NCI-H510A treated with DMSO at 0.1 percent for 48 hours (cell line): ENCODE measurements around the gene MKNK1.

ENCODE experiments used
- DNase-seq: peaks from one replicate; lab custom pipeline; 2025; lab: John Stamatoyannopoulos, UW

MKNK1 gene

GRCh38 chr1:46558141-46558963 lies 45.7 kb downstream of the MKNK1 start:
- no peak for DNase-seq

DNA sequence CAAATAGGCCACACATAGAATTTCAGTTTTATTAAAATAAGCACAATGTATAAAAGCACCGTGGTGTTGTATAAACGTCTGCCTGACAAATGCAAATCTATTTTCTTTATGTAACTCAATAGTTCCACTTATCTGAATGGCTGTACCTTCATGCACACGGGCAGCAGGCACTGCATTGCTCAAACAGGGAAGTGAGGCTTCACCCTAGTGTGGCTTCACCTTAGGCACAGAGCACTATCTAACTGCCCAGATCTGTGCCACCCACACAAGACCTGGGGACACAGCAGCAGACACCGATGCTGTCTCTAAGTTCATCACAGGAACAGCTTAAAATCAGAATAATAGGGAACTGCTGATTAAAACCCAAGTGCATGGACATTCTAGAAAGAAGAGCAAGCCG lies 46.7 kb downstream of the MKNK1 start:
- no peak for DNase-seq

DNA sequence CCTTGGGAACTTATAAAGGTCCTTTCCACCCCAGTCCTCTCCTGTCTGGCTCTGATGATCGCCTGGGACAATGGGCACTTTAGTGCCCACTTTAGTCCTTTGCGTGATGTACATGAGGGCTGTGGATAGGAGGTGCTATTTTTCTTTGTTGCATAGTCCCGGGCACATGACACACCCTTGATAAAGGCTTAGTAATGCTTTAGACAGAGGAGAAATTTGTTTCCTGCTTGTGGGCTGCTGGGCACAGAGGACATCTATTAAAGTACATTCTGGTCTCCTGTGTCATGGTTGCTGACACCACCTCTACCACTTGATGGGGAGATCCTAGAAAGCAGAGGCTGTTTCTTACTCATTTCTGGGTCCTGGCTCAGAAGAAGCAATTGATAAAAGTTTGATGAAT lies 47.2 kb downstream of the MKNK1 start:
- DNase-seq: no peak

- no peak for DNase-seq
These were observed 48.0 kb downstream of the MKNK1 start for GRCh38 chr1:46555826-46556619.

DNA sequence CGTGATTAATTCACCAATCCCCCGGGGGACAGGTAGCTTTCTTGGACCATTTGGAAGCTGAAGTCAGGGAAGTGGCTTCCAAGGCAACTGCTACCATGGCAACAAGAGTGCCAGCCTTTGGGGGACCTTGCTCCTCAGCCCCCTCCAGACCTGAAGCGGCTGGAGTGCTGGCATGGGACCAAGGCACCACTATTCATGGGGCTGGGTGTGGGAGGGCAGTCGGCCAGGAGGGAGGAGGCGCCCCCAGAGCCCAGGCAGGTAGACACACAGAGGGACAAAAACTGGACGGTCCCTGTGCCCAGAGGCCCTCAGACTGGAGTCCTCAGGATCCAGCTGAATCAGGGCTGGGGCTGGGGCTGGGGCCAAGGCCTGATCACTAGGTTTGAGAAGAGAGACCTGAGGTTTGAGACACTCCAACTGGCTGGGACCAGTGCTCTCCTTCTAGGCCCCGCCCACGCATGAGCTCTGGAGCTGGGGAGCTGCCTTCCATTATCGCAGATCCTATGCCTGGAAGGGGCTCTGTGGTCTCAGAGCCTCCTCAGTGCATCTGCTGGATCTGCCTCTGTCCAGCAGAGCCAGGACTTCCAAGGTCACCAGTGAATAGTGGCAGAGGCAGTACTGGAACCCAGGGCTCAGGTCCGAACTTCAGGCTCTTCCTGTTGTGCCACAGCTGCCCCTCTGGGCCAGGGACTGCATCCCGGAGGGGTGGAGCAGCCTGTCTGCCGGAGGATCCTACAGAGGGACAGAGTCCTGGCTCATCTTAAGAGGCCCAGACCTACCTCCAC lies 49.3 kb downstream of the MKNK1 start:
- no peak for DNase-seq

GRCh38 chr1:46554236-46554596 lies 49.9 kb downstream of the MKNK1 start:
- DNase-seq: no peak

DNA sequence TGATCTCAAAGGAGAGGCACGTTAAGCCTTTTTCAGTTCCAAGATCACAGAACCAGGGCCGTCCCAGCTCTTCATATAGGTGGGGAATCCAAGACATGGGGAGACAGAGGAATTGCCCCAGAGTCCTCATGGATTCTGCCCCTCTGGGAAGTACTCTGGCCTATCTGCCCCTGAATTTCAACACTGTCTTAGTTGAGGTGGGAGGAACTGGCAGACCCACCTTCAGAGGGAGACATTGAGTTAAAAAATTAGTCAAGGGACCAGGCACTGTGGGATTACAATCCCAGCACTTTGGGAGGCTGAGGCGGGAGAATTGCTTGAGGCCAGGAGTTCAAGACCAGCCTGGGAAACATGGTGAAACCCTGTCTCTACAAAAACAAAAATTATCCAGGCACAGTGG lies 50.6 kb downstream of the MKNK1 start:
- DNase-seq: no peak

GRCh38 chr1:46552357-46553237 lies 51.5 kb downstream of the MKNK1 start:
- no peak for DNase-seq

GRCh38 chr1:46551597-46552095 lies 52.4 kb downstream of the MKNK1 start, which contains the start of gene KNCN:
Gene KNCN (minus strand): TSS chr1:46551647. CDS start chr1:46551215, 432 bp downstream.
- DNase-seq: no peak

DNA sequence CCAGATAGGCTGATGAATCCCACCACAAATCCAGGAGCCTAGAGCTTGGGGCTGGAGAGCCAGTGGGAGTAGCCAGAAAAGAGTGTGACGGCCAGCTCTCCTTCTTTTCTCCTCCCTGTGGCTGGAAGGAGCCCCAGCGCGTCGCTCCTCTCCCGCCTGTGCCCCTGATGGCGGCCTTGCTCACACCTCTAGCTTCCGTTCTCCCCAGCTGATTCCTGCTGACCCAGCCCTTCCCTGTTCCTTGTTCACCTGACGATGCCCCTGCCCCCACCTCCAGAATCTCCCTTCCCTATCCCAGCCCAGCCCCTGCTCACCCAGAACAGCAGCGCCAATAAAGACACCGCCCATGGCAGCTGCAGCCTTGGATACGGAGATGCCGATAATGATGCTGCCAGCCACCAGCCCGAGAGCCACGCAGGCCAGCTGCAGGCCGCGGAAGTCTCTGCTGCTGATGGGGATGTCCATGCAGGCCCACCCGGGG lies 53.3 kb downstream of the MKNK1 start:
- DNase-seq: no peak

DNA sequence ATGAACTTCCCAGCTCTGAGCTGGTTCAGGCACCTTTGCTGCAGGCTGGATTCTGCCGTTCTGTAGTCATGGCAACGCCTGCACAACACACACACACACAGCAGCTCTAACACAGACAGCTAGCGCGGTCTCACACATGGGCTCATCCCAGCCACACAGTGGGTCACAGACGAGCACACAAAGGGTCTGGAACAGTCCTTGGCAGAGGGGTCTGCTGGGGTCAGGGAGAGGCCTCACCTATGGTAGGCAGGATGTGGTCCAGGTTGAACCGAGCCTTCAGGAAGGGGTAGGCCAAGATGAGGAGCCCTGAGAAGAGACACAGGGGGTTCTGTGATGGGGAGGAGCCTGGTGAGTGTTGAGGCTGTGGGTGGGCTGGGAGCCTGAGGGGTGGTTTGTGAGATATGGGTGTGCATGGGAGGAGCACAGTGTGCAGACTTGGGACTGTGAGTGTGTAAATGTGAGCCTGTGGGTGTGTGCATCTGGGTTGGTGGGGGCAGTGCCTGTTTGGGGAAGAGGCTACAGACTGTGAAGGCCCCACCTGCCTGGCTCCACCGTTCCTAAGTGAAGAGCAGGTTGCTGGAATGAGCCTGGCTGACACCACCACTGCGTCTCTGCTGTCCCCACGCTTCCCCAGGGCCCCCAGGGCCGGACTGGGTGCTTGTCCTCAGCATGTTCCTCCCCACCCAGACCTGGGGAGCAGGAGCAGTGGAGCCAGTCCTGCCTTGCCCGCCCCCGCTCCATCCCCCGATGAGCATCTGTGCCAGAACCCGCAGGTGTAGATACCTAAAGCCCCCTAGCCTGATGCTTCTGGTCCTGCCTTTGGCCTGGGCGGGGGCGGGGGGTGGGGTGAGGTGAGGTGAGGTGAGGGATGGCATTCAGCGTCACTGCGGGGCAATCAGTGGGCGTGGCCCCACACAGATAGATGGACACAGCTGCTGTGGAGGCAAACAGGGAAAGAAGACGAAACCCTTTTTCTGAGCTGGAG lies 54.1 kb downstream of the MKNK1 start:
- no peak for DNase-seq

DNA sequence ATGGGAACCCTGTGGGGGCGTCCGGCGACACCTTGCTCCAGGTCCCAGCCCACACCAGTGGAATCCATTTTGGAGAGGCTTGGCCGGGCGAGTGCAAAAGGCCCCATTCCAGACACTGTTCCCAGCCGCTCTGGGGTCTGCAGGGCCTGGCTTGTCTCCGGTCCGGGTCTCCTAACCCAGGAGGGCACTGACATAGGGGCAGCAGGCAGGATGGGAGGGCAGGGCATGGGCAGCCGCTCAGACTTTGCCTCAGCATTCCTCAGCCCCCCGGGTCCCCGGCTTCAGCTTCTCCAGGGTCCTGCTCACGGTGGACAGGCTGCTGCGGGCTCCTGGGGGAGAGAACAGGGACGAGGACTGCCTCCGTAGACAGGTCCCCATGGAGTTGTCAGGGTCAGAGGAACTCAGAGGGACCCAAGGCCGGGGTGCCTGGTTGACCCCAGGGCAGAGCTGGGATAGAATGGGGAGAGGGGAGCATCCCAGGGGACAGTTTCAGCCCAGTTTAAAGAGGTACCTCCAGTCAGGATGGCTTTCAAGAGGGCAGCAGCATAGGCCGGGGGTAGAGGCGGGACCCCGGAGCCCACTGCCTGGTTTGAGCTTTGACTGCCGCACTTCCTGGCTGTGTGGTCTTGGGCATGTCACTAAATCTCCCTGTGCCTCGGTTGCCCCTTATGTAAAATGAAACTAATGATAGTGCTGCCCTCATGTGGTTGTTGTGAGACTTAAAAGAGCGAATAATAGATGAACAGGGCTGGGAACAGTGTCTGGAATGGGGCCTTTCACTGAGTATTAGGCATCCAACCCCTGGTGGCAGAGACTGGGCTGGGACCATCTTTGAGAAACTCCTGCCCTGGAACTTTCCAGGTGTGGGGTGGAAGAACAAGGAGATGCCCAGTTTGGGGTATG lies 56.3 kb downstream of the MKNK1 start:
- DNase-seq: peak; percentile 50

DNA sequence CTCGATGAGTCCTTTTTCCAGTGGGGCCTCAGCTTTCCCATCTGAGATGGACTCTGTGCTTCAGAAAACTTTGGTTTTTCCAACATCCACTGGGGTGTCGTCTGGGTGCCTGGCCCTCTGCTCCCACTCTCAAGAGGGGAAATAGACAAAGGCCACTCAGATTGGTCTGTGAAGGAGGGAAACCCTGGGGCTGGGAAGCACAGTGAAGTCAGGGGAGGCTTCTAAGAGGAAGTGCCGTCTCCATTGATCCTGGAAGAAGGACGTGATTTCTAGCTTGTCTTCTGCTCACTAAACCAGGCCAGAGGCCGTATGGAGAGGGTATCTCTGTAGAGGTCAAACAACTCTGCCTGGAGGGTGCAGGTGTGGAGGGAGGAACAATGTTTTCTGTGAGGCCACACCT lies 57.9 kb downstream of the MKNK1 start:
- DNase-seq: no peak

- DNase-seq: no peak
These were observed 58.3 kb downstream of the MKNK1 start for GRCh38 chr1:46545784-46546183.

DNA sequence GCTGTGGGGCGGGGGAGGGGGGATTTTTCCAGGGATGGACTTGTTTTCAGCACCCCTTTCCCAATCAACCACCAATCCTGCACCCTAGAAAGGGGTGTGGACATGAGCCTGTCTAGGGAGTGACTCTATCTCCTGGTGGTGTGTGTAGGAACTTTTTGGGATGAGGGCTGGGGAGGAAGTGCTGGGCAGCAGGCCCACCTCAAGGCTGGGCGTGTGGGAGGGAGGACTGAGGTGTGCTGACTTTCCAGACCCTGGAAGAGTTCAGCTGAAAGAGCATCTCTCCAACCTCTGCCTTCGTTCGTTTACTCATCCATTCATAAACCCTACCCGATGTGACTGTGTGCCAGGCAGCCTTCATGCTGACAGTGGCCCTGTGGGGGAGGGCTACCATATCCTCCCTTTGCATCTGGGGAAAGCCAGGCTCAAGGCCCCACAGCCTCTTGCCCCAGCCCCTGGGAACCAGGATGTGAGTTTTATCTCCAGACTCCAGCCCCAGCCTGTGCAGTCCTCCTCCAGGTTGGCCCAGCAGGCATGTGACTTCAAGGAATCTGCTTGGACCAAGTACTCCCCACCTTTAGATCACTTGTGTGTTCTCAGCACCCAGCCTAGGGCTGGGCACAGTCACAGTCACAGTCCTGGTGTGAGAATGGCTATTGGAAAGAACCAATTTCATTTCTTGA lies 59.4 kb downstream of the MKNK1 start:
- no peak for DNase-seq

DNA sequence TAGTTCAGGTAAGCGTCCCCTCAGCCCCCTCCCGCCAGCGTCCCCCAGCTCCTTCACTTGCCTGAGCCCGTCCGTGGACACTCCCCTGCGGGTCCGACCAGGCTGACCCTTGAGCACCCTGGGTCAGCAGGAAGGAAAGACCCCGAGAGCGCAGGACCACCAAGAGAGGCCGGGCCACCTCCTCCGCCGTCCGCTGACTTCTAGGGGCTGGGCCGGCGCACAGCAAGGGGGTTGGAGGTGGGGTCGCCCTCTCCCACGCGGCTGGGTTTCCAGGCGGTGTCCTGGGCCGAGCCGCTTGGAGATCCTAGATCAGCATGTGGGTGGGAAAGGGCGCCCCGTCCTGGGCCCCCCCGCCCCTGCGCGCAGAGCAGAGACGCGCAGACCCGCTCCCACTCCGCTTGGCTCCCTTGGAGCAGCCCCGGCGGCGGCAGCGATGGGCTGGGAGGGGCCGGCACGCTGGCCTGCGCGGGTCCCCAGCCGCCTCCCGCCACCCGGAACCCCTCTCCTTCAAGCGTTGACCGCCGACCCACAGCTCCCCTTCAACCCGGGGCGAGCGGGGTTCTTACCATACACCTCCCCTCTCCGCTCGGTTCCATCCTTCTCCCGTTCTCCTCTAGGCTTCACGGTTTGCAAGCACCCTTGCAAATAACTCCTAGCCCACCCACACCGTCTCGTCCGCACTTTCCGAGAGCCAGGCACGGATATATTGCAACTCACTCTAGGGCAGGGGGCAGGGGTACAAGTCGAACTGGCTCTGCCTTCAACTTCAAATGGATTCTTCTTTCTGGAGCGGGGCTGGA lies 60.1 kb downstream of the MKNK1 start:
- no peak for DNase-seq

DNA sequence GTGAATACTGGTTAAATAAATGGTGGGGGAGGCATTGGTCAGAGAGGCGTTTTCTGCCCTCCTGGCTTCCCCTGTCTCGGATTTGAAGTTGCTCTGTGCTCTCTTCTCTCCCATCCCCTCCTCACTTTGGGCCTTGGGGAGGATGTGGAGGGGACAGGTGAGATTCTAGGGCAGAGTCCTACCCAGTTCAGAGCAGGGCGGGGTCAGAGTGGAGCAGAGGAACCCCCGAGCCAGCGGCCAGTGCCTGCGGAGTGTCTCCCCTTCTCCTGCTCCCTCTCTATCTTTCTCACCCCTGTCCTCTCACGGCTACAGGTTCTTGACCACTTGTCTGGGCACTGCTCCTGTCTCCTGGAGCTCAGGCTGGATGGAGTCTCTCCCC lies 60.7 kb downstream of the MKNK1 start:
- no peak for DNase-seq

DNA sequence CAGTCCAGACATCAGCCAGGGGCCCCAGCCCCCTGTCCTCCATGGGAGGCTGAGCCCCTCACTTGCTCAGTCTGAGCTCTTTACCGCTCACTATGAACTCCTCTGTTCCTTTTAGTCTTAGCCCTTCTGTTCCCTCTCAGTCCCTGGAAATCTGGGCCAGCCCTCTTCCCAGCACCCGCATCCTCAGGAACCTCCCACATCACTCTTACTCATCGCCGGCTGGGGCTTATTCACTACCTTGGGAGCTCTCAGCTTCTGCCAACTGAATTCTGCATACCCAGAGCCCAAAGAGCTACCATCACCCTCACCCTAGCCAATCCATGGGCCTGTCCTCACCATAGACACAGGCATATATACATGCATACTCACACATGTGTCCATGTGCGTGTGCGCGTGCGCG lies 64.1 kb downstream of the MKNK1 start:
- no peak for DNase-seq
